SK-N-SH (cell line): Measurements from ENCODE around the gene CELA3B. TPM values are rescaled to one million over a fixed set of nuclear protein-coding genes. Genes with fewer than 3 reads are reported as not detected.

Experiments used
- CTCF ChIA-PET: fragments of 300-600, 350-600 bp; formaldehyde crosslinking; extraction: SDS; loops from one replicate; lab custom pipeline; 2021; lab: Yijun Ruan, JAX
- POLR2A ChIA-PET: fragments of 350-600 bp; sonication (Branson Sonifier 250); formaldehyde crosslinking; extraction: SDS; loops from one replicate; lab custom pipeline; 2020; ENCODE audit warnings: antibody characterized with exemption, inconsistent platforms; lab: Yijun Ruan, JAX
- DNase-seq: peaks from one replicate; pipeline ENCODE4 v3.0.0; 2012
- H2AFZ ChIP-seq: fragments of 200-600 bp; sonication (generic); 2 replicates; pipeline ENCODE4 v1.8.1; 2016; ENCODE audit warnings: antibody characterized with exemption, mild to moderate bottlenecking, low read depth
- H3F3A ChIP-seq: fragments of 200-600 bp; sonication (generic); replicated peaks from 2 replicates; pipeline ENCODE3; 2016; ENCODE audit warnings: antibody characterized with exemption, mild to moderate bottlenecking; ENCODE audit not compliant: insufficient read depth
- H3K27ac ChIP-seq, 2 experiments: fragments of 200-500 bp in 1 of 2; fragments of 200-600 bp in 1 of 2; sonication (Bioruptor generic) in 1 of 2; sonication (generic), shearing (Covaris generic) in 1 of 2; 2 replicates each; pipeline versions ENCODE4 v1.5.1 to v1.6.1; 2014 to 2016; ENCODE audit warnings: low read depth in 2 of 2, inconsistent platforms in 1 of 2, low read length in 1 of 2, mild to moderate bottlenecking in 1 of 2, mixed read lengths in 1 of 2
- H3K27me3 ChIP-seq: fragments of 200-600 bp; sonication (generic), shearing (Covaris generic); 2 replicates; pipeline ENCODE4 v1.6.1; 2016; ENCODE audit warnings: mixed run types; ENCODE audit not compliant: insufficient read depth
- H3K36me3 ChIP-seq, 2 experiments: fragments of 200-500 bp in 1 of 2; fragments of 200-600 bp in 1 of 2; sonication (Bioruptor generic) in 1 of 2; sonication (generic) in 1 of 2; replicated peaks in 1 of 2; 2 replicates each; pipeline versions ENCODE3 to v1.5.1; 2014 to 2016; ENCODE audit warnings: low read length in 1 of 2, mild to moderate bottlenecking in 1 of 2; ENCODE audit not compliant: insufficient read depth in 2 of 2, control insufficient read depth in 1 of 2
- H3K4me1 ChIP-seq, 2 experiments: fragments of 200-500 bp in 1 of 2; fragments of 200-600 bp in 1 of 2; sonication (Bioruptor generic) in 1 of 2; sonication (generic), shearing (Covaris generic) in 1 of 2; 2 replicates each; pipeline versions ENCODE4 v1.5.1 to v1.6.1; 2014 to 2016; ENCODE audit warnings: low read depth in 1 of 2, low read length in 1 of 2, mixed run types in 1 of 2; ENCODE audit not compliant: insufficient read depth in 2 of 2, control insufficient read depth in 1 of 2
- H3K4me2 ChIP-seq: fragments of 200-600 bp; sonication (generic), shearing (Covaris generic); 2 replicates; pipeline ENCODE4 v1.6.1; 2017; ENCODE audit warnings: mixed run types
- H3K4me3 ChIP-seq, 2 experiments: fragments of 200-500 bp in 1 of 2; fragments of 200-600 bp in 1 of 2; sonication (Bioruptor generic) in 1 of 2; sonication (generic), shearing (Covaris generic) in 1 of 2; 2 replicates each; pipeline versions ENCODE4 v1.5.1 to v1.8.1; 2014 to 2016; ENCODE audit warnings: low read depth in 2 of 2, inconsistent platforms in 1 of 2, low read length in 1 of 2, mild to moderate bottlenecking in 1 of 2, mixed read lengths in 1 of 2, moderate library complexity in 1 of 2
- H3K79me2 ChIP-seq: fragments of 200-600 bp; sonication (generic); 2 replicates; pipeline ENCODE4 v1.8.1; 2017; ENCODE audit warnings: mild to moderate bottlenecking; ENCODE audit not compliant: insufficient read depth
- H3K9ac ChIP-seq: fragments of 200-600 bp; sonication (generic); 2 replicates; pipeline ENCODE4 v1.6.1; 2017; ENCODE audit warnings: mixed run types
- H3K9me2 ChIP-seq: fragments of 200-600 bp; sonication (generic); 2 replicates; pipeline ENCODE4 v1.6.1; 2017; ENCODE audit warnings: mixed run types
- H3K9me3 ChIP-seq: fragments of 200-600 bp; sonication (generic); 2 replicates; pipeline ENCODE4 v1.6.1; 2017; ENCODE audit warnings: mixed run types, mild to moderate bottlenecking, moderate library complexity
- H4K20me1 ChIP-seq: fragments of 200-600 bp; sonication (generic); 2 replicates; pipeline ENCODE4 v1.6.1; 2017; ENCODE audit warnings: mild to moderate bottlenecking, mixed run types; ENCODE audit not compliant: insufficient read depth
- ELF1 ChIP-seq: IDR thresholded peaks from 2 replicates; pipeline ENCODE4 v1.4.0; 2012
- EP300 ChIP-seq, 2 experiments: IDR thresholded peaks; 2 replicates each; pipeline versions ENCODE4 v1.4.0 to v1.6.1; 2012; ENCODE audit warnings: borderline replicate concordance in 1 of 2, low read depth in 1 of 2, low read length in 1 of 2
- EZH2phosphoT487 ChIP-seq: fragments of 200-600 bp; sonication (generic); IDR thresholded peaks from 2 replicates; pipeline ENCODE4 v1.6.1; 2017; ENCODE audit warnings: low read depth, mixed run types, mild to moderate bottlenecking, antibody characterized with exemption, moderate library complexity, borderline replicate concordance
- FOSL2 ChIP-seq: IDR thresholded peaks from 2 replicates; pipeline ENCODE4 v1.4.0; 2012; ENCODE audit warnings: low read depth, mild to moderate bottlenecking, moderate library complexity, borderline replicate concordance
- FOXJ3 ChIP-seq: sonication (generic); formaldehyde crosslinking; IDR thresholded peaks from 2 replicates; pipeline ENCODE4 v1.5.1; 2020; ENCODE audit warnings: mild to moderate bottlenecking, missing genetic modification reagents
- FOXM1 ChIP-seq: IDR thresholded peaks from 2 replicates; pipeline ENCODE4 v1.4.0; 2012; ENCODE audit warnings: low read depth, mild to moderate bottlenecking
- GABPA ChIP-seq: IDR thresholded peaks from 2 replicates; pipeline ENCODE4 v1.4.0; 2012; ENCODE audit warnings: low read depth, mild to moderate bottlenecking
- JUND ChIP-seq: IDR thresholded peaks from 2 replicates; pipeline ENCODE4 v1.4.0; 2012
- MAX ChIP-seq: IDR thresholded peaks from 2 replicates; pipeline ENCODE4 v1.4.0; 2012; ENCODE audit warnings: low read depth
- MXI1 ChIP-seq: IDR thresholded peaks from 2 replicates; pipeline ENCODE4 v1.6.1; 2012; ENCODE audit warnings: mild to moderate bottlenecking, low read depth, low read length, improper control_type of control experiment
- NFIC ChIP-seq: IDR thresholded peaks from 2 replicates; pipeline ENCODE4 v1.4.0; 2012; ENCODE audit warnings: borderline replicate concordance
- NRF1 ChIP-seq: IDR thresholded peaks from 2 replicates; pipeline ENCODE4 v1.6.1; 2012; ENCODE audit warnings: low read depth, mild to moderate bottlenecking, low read length
- POLR2AphosphoS5 ChIP-seq: IDR thresholded peaks from 2 replicates; pipeline ENCODE4 v1.6.1; 2012; ENCODE audit warnings: low read depth, low read length
- RCOR1 ChIP-seq: fragments of 150-350 bp; IDR thresholded peaks from 2 replicates; pipeline ENCODE4 v1.6.1; 2017; ENCODE audit warnings: antibody characterized with exemption, low read length
- REST ChIP-seq: IDR thresholded peaks from 2 replicates; pipeline ENCODE4 v1.6.1; 2012; ENCODE audit warnings: mild to moderate bottlenecking, low read depth, low read length, moderate library complexity
- RFX5 ChIP-seq: IDR thresholded peaks from 2 replicates; pipeline ENCODE4 v1.6.1; 2012; ENCODE audit warnings: mild to moderate bottlenecking, improper control_type of control experiment, low read length
- SIN3A ChIP-seq: IDR thresholded peaks from 2 replicates; pipeline ENCODE4 v1.6.1; 2012; ENCODE audit warnings: low read depth, mild to moderate bottlenecking, low read length, moderate library complexity, borderline replicate concordance
- SMC3 ChIP-seq: IDR thresholded peaks from 2 replicates; pipeline ENCODE4 v1.6.1; 2012; ENCODE audit warnings: low read depth, low read length, improper control_type of control experiment
- TAF1 ChIP-seq: IDR thresholded peaks from 2 replicates; pipeline ENCODE4 v1.6.1; 2012; ENCODE audit warnings: low read depth, mild to moderate bottlenecking, low read length, moderate library complexity, borderline replicate concordance
- TEAD4 ChIP-seq: IDR thresholded peaks from 2 replicates; pipeline ENCODE4 v1.4.0; 2012; ENCODE audit warnings: mild to moderate bottlenecking, borderline replicate concordance; ENCODE audit not compliant: insufficient read depth
- USF2 ChIP-seq: fragments of 150-350 bp; IDR thresholded peaks from 2 replicates; pipeline ENCODE4 v1.6.1; 2017; ENCODE audit warnings: antibody characterized with exemption, low read length, low read depth, borderline replicate concordance
- WGBS: methylation state at CpG from one replicate; pipeline ENCODE4 v1.1.6; 2017; ENCODE audit warnings: low lambda C conversion rate; 5-methylcytosine and 5-hydroxymethylcytosine counted together
- polyA plus RNA-seq, 3 experiments: library from polyadenylated mRNA; depleted of rRNA; stranded (reverse); fragments of >200 nt; gene quantifications; 2 replicates each; pipeline ENCODE4 v1.2.3, GENCODE V29; 2012
- TF ChIP-seq, protein P1 (sequence below): IDR thresholded peaks from 2 replicates; pipeline ENCODE4; 2012
- TF ChIP-seq, protein P2 (sequence below): fragments of 200-600 bp; sonication (generic); IDR thresholded peaks from 2 replicates; pipeline ENCODE4 v1.6.1; 2017; ENCODE audit warnings: antibody characterized with exemption, mild to moderate bottlenecking, moderate library complexity

CELA3B gene
- polyA plus RNA-seq, 1 of the 3 experiments (the other 2 are of a cell fraction): not detected

DNA sequence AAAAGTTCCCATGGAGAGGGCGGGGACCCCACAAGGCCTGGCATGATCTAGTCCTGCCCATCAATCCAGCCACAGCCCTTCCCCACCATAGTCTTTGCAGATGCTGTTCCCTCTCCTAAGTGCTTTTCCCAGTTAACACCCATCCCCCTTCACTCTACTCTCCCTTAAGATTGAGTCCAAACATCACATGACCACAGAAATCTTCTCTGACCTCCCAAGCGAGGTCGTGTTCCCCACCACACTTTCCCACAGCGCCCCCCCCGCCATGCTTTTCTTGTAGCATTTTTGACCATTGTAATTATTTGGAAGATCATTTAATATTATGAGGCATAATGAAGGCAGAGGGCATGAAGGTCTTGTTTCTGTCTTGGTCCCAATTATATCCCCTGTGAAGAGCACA is 35.5 kb upstream of the CELA3B start:
- Histone ChIP-seq H3K79me2 (peaks cover 5% of the 10 kb centered on the region; the same call in 1 of the 2 replicates), H3K27ac (no peak overlapping the region), H3K27me3 (no peaks in the 10 kb centered on the region), H3F3A (peaks cover 32% of the 10 kb centered on the region), H3K9me3 (no peaks in the 10 kb centered on the region), H4K20me1 (no peaks in the 10 kb centered on the region)
- CTCF ChIA-PET: no interaction called here
- no peak for DNase-seq
- WGBS: 91% methylated on average over 5 of the region's 5 CpGs
- TF ChIP-seq RFX5 (no peak), SMC3 (no peak), NRF1 (no peak), NFIC (no peak), EZH2phosphoT487 (no peak), FOXM1 (no peak), USF2 (no peak), RCOR1 (no peak), GABPA (no peak), POLR2AphosphoS5 (no peak), FOXJ3 (CRISPR knock-in tag) (no peak), ELF1 (no peak)
- TF ChIP-seq, protein P1, sequence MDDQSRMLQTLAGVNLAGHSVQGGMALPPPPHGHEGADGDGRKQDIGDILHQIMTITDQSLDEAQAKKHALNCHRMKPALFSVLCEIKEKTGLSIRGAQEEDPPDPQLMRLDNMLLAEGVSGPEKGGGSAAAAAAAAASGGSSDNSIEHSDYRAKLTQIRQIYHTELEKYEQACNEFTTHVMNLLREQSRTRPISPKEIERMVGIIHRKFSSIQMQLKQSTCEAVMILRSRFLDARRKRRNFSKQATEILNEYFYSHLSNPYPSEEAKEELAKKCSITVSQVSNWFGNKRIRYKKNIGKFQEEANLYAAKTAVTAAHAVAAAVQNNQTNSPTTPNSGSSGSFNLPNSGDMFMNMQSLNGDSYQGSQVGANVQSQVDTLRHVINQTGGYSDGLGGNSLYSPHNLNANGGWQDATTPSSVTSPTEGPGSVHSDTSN: no peak
- TF ChIP-seq, protein P2, sequence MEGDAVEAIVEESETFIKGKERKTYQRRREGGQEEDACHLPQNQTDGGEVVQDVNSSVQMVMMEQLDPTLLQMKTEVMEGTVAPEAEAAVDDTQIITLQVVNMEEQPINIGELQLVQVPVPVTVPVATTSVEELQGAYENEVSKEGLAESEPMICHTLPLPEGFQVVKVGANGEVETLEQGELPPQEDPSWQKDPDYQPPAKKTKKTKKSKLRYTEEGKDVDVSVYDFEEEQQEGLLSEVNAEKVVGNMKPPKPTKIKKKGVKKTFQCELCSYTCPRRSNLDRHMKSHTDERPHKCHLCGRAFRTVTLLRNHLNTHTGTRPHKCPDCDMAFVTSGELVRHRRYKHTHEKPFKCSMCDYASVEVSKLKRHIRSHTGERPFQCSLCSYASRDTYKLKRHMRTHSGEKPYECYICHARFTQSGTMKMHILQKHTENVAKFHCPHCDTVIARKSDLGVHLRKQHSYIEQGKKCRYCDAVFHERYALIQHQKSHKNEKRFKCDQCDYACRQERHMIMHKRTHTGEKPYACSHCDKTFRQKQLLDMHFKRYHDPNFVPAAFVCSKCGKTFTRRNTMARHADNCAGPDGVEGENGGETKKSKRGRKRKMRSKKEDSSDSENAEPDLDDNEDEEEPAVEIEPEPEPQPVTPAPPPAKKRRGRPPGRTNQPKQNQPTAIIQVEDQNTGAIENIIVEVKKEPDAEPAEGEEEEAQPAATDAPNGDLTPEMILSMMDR: no peak
- TF ChIP-seq, all 33 proteins: peak for 0
- no peak overlapping the region for H3K4me3 ChIP-seq
- H3K4me2 ChIP-seq: no peak overlapping the region
- POLR2A ChIA-PET: no interaction called here
- peaks cover 19 to 26% of the 10 kb centered on the region in 2 experiments; a peak in 3 of 4 replicates for H3K4me1 ChIP-seq
- H3K9ac ChIP-seq: no peak overlapping the region
- no peak overlapping the region for H2AFZ ChIP-seq
- H3K36me3 ChIP-seq: no peaks in the 10 kb centered on the region
- no peaks in the 10 kb centered on the region for H3K9me2 ChIP-seq

DNA sequence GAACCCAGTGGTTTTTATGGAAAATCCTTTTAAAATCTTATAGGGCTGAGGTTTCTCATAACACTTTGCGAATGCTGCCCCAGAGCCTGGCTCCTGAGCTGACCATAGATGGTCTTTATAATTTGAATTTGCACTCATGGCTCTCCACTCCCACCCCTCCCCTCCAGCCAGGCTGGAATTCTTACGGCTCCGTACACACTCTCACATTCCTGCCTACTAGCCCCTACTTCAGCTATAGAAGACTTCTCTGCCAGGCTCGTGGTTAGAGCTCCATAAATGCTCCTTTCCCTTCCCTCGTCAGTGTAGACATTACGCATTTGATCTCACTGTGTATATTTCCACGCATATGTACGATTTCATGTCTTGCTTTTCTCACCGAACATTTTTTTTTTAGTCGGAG is 34.4 kb upstream of the CELA3B start:
- 82% methylated on average over 10 of the region's 10 CpGs for WGBS
- no peak for DNase-seq
- Histone ChIP-seq H3K4me1 (peaks cover 15 to 26% of the 10 kb centered on the region in 2 experiments; a peak in 3 of 4 replicates), H3K9me3 (no peaks in the 10 kb centered on the region), H3F3A (peaks cover 32% of the 10 kb centered on the region), H3K79me2 (no peaks in the 10 kb centered on the region), H4K20me1 (no peaks in the 10 kb centered on the region), H3K4me2 (no peak overlapping the region), H3K27ac (no peak overlapping the region), H3K9ac (no peak overlapping the region), H3K36me3 (no peaks in the 10 kb centered on the region), H3K9me2 (no peaks in the 10 kb centered on the region), H3K27me3 (no peaks in the 10 kb centered on the region), H3K4me3 (no peak overlapping the region), H2AFZ (no peak overlapping the region)
- POLR2A ChIA-PET: no interaction called here
- CTCF ChIA-PET: interaction anchor here (0.9 to 1.0 kb wide), 2 partner anchors 13 to 160 kb away, joined by 3 read pairs; partner anchors contain the start of gene USP48
- TF ChIP-seq MAX (no peak), EP300 (IDR thresholded peaks at IDR 0.05; ENCODE audit: borderline replicate concordance in 1 of 2, low read depth in 1 of 2, low read length in 1 of 2) (no peak), REST (no peak), FOXM1 (no peak), TEAD4 (no peak), SIN3A (no peak), FOSL2 (no peak), TAF1 (no peak), POLR2AphosphoS5 (no peak), JUND (no peak), MXI1 (no peak)
